Hepatocyte (in vitro differentiated cells): ENCODE results near the gene TPSAB1. TPM values are rescaled to one million over a fixed set of nuclear protein-coding genes. Genes with fewer than 3 reads are reported as not detected.

ENCODE experiments used
- DNase-seq: peaks from one replicate; pipeline ENCODE4 v3.0.0-alpha.2; 2016; ENCODE audit warnings: low spot score
- H2AFZ ChIP-seq: fragments of 200-600 bp; sonication (generic); 2 replicates; pipeline ENCODE4 v1.6.0; 2016; ENCODE audit warnings: antibody characterized with exemption, mild to moderate bottlenecking
- H3K27ac ChIP-seq: fragments of 200-600 bp; sonication (generic); 2 replicates; pipeline ENCODE4 v1.5.1; 2016; ENCODE audit warnings: mild to moderate bottlenecking
- H3K27me3 ChIP-seq: fragments of 200-600 bp; sonication (generic); 2 replicates; pipeline ENCODE4 v1.6.1; 2016
- H3K36me3 ChIP-seq: fragments of 200-600 bp; sonication (generic); replicated peaks from 2 replicates; pipeline ENCODE4 v1.5.1; 2016; ENCODE audit warnings: low read depth; ENCODE audit not compliant: insufficient read depth
- H3K4me1 ChIP-seq: fragments of 200-600 bp; sonication (generic); 2 replicates; pipeline ENCODE4 v1.5.1; 2016; ENCODE audit warnings: mild to moderate bottlenecking, moderate library complexity; ENCODE audit not compliant: insufficient read depth
- H3K4me2 ChIP-seq: fragments of 200-600 bp; sonication (generic); 2 replicates; pipeline ENCODE4 v1.6.0; 2016
- H3K4me3 ChIP-seq: fragments of 200-600 bp; sonication (generic); 2 replicates; pipeline ENCODE4 v1.5.1; 2016; ENCODE audit warnings: mild to moderate bottlenecking
- H3K79me2 ChIP-seq: fragments of 200-600 bp; sonication (generic); 2 replicates; pipeline ENCODE4 v1.6.0; 2017; ENCODE audit warnings: mild to moderate bottlenecking
- H3K9me2 ChIP-seq: fragments of 200-600 bp; sonication (generic); replicated peaks from 2 replicates; pipeline ENCODE4 v1.6.0; 2017; ENCODE audit warnings: mild to moderate bottlenecking; ENCODE audit not compliant: insufficient read depth
- H3K9me3 ChIP-seq: fragments of 200-600 bp; sonication (generic); 2 replicates; pipeline ENCODE4 v1.5.1; 2016; ENCODE audit warnings: low read depth, mild to moderate bottlenecking
- H4K20me1 ChIP-seq: fragments of 200-600 bp; sonication (generic); 2 replicates; pipeline ENCODE4 v1.6.0; 2016; ENCODE audit warnings: mild to moderate bottlenecking; ENCODE audit not compliant: insufficient read depth, poor library complexity, severe bottlenecking
- EZH2 ChIP-seq: fragments of 200-600 bp; sonication (generic); IDR thresholded peaks from 2 replicates; pipeline ENCODE4 v1.6.1; 2016; ENCODE audit warnings: antibody characterized with exemption, mild to moderate bottlenecking, borderline replicate concordance
- EZH2phosphoT487 ChIP-seq: fragments of 200-600 bp; sonication (generic); IDR thresholded peaks from one replicate; pipeline ENCODE4 v1.6.1; 2018; ENCODE audit warnings: antibody characterized with exemption, mild to moderate bottlenecking, low read depth, moderate library complexity; ENCODE audit not compliant: unreplicated experiment, severe bottlenecking
- WGBS: methylation state at CpG from one replicate; pipeline ENCODE4 v1.1.6; 2016; ENCODE audit warnings: low lambda C conversion rate; ENCODE audit errors: missing lambda C conversion rate; 5-methylcytosine and 5-hydroxymethylcytosine counted together
- polyA plus RNA-seq: library from polyadenylated mRNA; unstranded; fragments of >200 nt; fragmentation: Nextera tagmentation; extraction: Ambion mirVana; gene quantifications from 2 replicates; pipeline ENCODE4 v1.2.1, GENCODE V29; 2016
- total RNA-seq: library from RNA; depleted of rRNA; stranded (reverse); fragments of >200 nt; gene quantifications from 2 replicates; pipeline ENCODE4 v1.2.3, GENCODE V29; 2014
- TF ChIP-seq, protein P1 (sequence below): fragments of 200-600 bp; sonication (generic); IDR thresholded peaks from 2 replicates; pipeline ENCODE4 v1.5.1; 2016; ENCODE audit warnings: antibody characterized with exemption, mild to moderate bottlenecking; ENCODE audit not compliant: poor library complexity

The TPSAB1 gene
- total and polyA plus RNA-seq, 2 experiments from 2014 or later = not detected

GRCh38 chr16:1193825-1194581 lies 46.5 kb upstream of the TPSAB1 start:
- 86% methylated on average over 24 of the region's 29 CpGs for WGBS
- H3K9me2 ChIP-seq = no peaks in the 10 kb centered on the region
- no peak for DNase-seq
- no peaks in the 10 kb centered on the region for H3K4me1 ChIP-seq
- H3K27me3 ChIP-seq = no peaks in the 10 kb centered on the region
- no peak overlapping the region for H3K27ac ChIP-seq
- H3K9me3 ChIP-seq = no peaks in the 10 kb centered on the region
- H2AFZ ChIP-seq = no peak overlapping the region
- no peaks in the 10 kb centered on the region for H3K36me3 ChIP-seq
- no peak overlapping the region for H3K4me3 ChIP-seq
- no peak overlapping the region for H3K4me2 ChIP-seq
- H3K79me2 ChIP-seq = no peaks in the 10 kb centered on the region
- TF ChIP-seq EZH2phosphoT487 (no peak), EZH2 (no peak)
- TF ChIP-seq, protein P1, sequence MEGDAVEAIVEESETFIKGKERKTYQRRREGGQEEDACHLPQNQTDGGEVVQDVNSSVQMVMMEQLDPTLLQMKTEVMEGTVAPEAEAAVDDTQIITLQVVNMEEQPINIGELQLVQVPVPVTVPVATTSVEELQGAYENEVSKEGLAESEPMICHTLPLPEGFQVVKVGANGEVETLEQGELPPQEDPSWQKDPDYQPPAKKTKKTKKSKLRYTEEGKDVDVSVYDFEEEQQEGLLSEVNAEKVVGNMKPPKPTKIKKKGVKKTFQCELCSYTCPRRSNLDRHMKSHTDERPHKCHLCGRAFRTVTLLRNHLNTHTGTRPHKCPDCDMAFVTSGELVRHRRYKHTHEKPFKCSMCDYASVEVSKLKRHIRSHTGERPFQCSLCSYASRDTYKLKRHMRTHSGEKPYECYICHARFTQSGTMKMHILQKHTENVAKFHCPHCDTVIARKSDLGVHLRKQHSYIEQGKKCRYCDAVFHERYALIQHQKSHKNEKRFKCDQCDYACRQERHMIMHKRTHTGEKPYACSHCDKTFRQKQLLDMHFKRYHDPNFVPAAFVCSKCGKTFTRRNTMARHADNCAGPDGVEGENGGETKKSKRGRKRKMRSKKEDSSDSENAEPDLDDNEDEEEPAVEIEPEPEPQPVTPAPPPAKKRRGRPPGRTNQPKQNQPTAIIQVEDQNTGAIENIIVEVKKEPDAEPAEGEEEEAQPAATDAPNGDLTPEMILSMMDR = no peak
- peaks cover 4% of the 10 kb centered on the region for H4K20me1 ChIP-seq

GRCh38 chr16:1194665-1195392 lies 45.7 kb upstream of the TPSAB1 start:
- no peak for DNase-seq
- Histone ChIP-seq H2AFZ (no peak overlapping the region), H3K36me3 (no peaks in the 10 kb centered on the region), H3K27ac (no peak overlapping the region), H3K9me2 (no peaks in the 10 kb centered on the region), H4K20me1 (peaks cover 3% of the 10 kb centered on the region), H3K9me3 (no peaks in the 10 kb centered on the region), H3K27me3 (no peaks in the 10 kb centered on the region), H3K4me1 (no peaks in the 10 kb centered on the region), H3K79me2 (no peaks in the 10 kb centered on the region), H3K4me2 (no peak overlapping the region), H3K4me3 (no peak overlapping the region)
- TF ChIP-seq EZH2phosphoT487 = no peak
- TF ChIP-seq, protein P1 = peak; percentile 89
- no peak for TF ChIP-seq EZH2
- WGBS = 58% methylated on average over 41 of the region's 61 CpGs

DNA sequence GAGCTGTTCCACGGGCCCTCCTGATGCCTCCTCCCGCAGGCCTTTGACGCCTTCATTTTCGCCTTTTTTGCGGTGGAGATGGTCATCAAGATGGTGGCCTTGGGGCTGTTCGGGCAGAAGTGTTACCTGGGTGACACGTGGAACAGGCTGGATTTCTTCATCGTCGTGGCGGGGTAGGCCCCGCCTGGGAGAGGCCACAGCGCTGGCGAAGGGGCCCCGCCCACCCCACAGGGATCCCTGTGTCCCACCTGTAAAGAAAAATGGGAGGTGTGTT lies 45.2 kb upstream of the TPSAB1 start:
- Histone ChIP-seq H3K27ac (no peak overlapping the region), H3K9me2 (no peaks in the 10 kb centered on the region), H3K36me3 (no peaks in the 10 kb centered on the region), H2AFZ (no peak overlapping the region), H3K27me3 (no peaks in the 10 kb centered on the region), H3K79me2 (no peaks in the 10 kb centered on the region), H4K20me1 (peaks cover 3% of the 10 kb centered on the region), H3K4me1 (no peaks in the 10 kb centered on the region), H3K4me3 (no peak overlapping the region), H3K4me2 (no peak overlapping the region), H3K9me3 (no peaks in the 10 kb centered on the region)
- WGBS = 94% methylated on average over 6 of the region's 14 CpGs
- TF ChIP-seq, protein P1 = no peak
- TF ChIP-seq EZH2phosphoT487 (no peak), EZH2 (no peak)
- no peak for DNase-seq
